ENCODE measurements around the gene MED13L.

Gene MED13L

DNA sequence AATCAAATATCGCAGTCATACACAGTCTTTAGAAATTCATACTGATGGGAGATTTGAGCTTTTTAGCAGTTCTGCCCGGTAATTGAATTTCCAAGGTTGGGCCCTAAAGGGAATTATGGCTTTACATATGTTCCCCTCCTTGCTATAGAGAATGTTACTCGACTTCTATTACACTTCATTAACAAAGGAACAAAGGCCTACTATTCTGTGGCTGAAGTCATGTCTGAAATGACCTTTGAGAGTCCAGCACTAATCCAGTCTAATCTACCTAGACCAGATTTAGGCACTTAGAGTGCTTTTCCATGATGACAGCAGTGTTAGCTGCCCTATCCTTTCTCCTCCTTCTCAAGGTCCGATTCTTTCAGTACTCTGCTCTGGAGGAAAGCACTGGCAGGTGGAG is 305.3 kb downstream of the MED13L start:
- DNase-seq (ENCODE audit: low read depth): no peak

DNA sequence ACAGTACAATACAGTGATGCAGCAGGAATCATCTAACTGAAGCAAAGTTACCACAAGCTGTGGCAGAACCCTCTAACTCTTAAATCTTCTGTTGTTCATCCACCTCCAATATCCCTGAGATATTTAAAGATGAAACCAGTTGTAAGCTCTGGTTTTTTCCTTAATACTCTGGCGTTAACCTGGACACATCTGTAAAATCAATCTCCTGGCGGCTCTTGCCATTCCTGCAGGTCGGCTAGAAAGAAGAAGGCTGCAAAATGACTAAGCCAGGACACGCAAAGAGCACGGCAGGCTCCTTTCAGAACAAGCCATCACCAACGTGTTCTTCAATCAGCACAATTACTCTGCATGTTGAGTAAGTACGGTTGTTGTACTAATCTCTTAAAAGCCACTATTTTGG is 309.3 kb downstream of the MED13L start:
- no peak for DNase-seq (ENCODE audit: low read depth)

DNA sequence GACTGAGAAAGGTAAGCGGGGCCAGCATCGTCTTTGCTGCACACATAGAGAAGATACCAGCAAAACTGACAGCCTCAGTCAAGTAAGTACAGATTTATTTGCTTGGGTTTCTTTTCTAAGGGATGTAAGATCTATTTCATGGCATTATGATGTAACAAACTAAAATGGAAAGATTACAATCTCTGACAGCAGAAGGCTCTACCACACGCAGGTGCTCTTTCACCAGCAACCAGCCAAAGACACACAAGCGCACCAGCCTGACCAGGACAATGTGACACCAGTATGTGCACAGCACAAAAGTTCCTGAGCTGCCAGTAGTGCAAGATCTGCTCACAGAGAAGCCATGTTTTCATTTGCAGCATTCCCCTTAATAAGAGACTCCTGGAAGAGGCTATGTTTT is 311.1 kb downstream of the MED13L start:
- DNase-seq (ENCODE audit: low read depth): no peak

DNA sequence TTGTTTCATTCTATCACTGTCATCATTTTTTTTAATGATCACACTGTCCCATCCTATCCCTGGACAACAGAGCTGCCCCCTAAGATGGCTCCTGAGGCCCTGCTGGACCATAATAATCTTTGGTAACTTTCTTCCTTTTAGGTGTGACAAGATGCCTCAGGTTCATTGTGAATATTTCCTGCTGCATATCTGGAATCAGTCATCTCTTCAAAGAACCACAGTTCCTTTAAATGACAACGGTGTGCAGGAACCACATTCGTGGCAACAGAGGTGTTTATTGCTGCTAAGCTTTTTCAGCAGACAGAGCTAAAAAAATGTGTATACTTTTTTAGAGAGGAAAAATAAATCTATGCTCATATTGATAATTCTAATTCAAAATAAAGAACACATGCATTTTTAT is 312.9 kb downstream of the MED13L start:
- no peak for DNase-seq (ENCODE audit: low read depth)

DNA sequence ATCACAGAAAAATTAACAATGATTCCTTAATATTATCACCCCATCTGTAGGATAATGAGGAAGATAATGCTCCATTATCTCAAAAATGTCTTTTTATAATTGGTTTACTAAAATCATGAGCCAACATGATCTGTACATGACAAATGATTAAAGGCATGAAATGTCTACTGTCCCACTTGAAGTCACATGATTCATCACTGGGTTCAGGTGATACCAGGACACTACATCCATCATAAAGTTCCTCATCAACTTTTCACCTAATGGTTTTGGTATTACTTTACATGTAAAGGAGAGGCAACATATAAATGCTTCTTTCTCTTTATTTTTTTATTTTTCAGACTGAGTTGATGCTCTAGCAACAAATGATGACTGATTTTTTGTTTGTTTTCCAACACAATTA is 313.3 kb downstream of the MED13L start:
- no peak for DNase-seq (ENCODE audit: low read depth)

DNA sequence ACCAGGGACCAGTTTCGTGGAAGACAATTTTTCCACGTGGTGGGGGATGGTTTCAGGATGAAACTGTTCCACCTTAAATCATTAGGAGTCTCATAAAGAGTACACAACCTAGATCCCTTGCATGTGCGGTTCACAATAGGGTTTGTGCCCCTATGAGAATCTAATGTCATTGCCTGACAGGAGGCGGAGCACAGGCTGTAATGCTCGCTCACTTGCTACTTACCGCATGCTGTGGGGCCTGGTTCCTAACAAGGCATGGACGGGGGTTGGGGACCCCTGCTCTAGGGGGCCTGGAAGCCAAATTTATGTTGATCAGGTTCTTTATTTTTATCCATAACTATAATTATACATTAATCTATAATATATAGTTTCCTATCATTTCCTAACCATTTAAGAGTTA is 315.3 kb downstream of the MED13L start:
- no peak for DNase-seq (ENCODE audit: low read depth)

DNA sequence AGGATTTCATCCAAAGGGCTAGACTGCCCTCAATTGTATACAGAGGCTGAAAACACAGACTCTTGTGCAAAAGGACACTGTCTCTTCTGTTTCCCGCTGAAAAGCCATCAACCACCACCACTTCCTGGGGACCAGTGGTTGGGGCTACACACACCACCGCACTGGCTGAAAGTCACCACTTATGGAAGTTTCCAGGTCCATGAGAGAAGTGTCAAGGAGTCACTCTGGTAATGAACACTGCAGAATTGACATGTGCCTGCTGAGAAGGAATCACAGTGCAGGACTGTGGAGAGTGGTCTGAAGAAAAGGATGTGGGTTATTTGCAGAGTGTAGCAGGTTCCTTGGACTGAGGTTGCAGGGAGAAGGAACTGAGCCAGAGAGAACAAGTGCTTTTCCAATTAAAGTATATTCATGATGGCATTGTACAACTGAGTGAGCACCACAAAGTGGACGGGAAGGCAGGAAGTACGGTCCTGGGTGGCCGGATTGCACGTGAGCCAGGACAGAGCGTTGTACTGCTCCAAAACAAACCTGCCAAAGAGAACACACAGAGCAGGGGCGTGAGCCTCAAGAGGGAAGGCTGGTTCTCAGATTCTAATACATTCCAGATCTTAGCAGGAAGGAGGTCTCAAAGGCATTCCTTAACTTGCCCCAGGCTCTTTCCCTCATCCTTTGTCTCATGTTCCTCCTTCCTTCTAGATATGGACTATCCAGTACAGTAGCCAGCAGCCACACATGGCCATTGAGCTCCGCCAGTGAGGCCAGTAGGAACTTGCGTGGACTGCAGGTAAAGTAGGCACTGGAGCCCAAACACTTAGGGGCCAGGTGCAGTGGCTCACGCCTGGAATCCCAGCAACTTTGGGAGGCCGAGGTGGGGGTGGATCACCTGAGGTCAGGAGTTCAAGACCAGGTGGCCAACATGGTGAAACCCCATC is 316.4 kb downstream of the MED13L start:
- DNase-seq (ENCODE audit: low read depth): no peak

DNA sequence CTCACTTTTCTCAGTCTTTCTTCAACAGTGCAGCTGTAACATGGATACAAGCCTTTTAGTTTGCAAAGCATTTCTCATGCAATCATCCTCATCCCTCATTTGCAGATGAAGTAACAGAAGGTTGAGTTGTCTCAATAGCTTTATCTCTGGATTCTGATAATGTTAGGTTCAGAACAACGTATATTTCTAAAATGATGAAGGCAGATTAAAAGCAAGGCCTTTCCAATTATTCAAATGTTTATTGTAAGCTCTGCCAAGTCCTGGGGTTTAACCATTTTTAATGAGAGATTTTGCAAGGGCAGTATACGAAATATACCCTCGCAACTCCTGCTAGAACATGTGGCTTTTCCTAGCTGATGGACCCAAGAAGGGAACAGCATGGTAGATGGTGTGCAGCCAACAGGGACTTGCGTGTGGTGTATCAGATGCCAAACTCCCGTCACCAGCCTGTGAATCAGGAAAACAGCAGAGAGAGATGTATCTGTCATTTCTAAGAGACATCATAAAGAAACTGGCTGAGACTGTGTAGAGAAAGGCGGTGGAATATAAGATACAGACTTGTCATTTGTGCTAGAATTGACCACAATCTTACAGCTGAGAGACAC is 319.7 kb downstream of the MED13L start:
- no peak for DNase-seq (ENCODE audit: low read depth)

DNA sequence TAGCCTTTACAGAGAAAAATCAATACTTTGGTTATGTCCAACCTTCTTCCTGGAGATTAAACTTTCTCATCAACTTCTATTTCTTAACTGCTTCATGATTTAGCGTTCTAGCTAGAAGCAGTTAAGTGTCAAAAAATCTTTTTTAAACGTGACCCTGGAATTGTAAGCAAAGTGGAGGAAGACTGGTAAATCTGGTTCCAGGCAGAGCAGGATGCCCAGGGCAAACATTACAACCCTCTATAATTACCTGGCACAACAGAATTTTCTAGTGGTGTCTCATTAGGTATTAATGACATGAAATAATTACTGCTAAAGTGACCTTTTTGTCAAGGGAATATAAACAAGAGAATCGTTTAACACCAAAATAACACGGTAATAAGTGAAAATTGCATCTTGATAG is 320.8 kb downstream of the MED13L start:
- no peak for DNase-seq (ENCODE audit: low read depth)

DNA sequence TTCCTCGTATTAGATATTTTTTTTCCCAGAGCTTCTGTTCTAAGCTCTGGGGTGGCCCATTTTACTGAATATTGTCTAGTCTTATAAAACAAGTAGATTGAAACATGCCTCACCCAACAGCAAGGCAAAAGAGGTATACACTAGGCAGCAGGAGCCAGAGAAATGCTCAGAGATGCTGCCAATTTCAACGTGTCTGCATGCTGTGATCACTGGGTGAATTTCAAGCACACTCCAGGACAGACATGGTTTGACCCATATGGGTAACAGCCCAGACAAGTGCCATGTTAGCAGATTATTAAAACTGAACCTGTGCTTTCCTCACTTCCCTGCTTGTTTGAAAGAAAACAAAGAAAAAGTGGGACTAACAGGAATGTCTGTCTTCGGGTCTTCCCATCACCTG is 321.3 kb downstream of the MED13L start:
- DNase-seq (ENCODE audit: low read depth): no peak

DNA sequence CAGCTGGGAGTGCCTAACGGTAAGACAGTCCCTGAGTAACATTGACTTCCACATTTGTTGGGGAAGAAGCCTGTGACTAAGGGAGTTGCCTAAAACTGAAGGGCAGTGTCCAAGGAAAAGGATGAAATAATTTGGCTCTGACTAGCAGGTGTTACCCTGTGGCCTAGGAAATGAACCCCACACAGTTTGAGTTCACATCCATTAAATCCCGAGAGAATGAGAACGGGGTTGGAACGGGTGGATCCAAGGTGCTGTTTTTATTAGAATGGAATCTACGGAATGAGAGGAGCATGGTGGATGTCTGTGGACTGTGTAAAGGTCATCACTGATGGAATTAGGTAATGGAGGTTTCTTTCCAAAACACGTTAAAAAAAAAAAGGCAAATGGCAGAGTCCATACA is 324.0 kb downstream of the MED13L start:
- DNase-seq (ENCODE audit: low read depth): no peak

DNA sequence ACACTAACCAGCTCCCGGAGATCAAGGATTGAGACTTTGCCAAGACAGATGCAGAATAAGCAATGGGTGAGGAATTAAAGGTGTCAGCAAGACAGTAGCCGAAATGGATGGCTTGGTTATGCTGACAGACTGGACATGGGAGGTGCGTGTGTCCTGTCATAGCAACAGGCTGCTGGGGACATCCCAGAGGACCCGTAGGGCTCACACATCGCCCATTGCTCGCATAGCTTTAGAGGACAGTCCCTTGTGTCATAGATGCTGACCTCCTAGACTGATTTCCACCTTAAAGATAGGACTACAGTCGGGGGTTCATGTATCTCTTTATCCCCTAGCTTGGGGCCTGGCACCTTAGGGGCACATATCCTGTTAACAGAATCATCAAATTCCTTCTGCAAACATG is 324.5 kb downstream of the MED13L start:
- DNase-seq (ENCODE audit: low read depth): no peak

DNA sequence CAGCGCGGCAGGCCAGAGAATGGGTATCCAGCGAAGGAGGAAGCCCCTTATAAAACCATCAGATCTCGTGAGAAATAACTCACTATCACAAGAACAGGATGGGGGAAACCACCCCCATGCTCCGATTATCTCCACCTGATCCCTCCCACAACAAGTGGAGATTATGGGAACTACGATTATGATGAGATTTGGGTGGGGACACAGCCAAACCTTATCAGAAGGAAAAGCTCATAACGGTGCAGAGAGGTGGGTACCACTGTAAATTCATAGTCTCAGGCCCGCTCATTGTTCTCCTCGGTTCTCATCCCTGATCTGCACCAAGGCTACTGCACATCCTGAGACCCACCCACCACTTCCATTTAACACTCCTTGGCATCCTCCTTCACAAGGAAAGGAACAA is 326.5 kb downstream of the MED13L start:
- DNase-seq (ENCODE audit: low read depth): no peak

DNA sequence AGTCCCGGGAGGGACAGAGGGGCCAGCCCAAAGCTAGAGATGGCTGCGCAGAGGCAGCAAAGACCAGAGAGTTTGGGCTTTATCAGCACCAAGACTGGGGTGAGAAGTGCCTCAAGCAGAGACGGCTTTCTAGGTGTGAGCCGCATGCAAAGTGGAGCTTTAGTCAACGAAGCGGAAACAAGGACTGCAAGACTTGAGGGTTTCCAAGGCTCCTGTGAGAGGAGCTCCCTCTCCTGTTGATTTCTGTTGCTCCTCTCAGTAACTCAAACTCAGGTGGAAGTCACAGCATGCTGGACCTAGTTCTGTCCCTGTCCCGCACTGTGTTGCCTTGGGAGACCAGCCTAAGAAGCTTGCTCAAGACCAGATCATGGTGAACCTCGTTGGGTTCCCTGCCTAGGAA is 327.8 kb downstream of the MED13L start:
- DNase-seq (ENCODE audit: low read depth): no peak

DNA sequence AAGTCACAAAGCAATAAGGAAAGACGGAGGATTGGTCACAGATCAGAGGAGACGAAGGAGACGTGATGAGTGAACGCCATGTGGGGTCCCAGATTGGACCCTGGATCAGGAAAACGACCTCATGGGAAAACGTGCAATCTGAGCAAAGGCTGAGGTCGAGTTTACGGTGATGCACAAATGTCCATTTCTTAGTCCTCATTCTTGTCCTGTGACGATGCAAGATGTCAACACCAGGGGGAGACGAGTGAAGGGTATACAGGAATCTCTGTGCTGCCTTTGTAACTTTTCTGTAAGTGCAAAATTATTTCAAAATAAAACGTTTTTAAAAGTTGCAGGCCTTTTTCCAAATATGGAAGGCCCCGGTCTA is 329.8 kb downstream of the MED13L start:
- DNase-seq (ENCODE audit: low read depth): no peak

DNA sequence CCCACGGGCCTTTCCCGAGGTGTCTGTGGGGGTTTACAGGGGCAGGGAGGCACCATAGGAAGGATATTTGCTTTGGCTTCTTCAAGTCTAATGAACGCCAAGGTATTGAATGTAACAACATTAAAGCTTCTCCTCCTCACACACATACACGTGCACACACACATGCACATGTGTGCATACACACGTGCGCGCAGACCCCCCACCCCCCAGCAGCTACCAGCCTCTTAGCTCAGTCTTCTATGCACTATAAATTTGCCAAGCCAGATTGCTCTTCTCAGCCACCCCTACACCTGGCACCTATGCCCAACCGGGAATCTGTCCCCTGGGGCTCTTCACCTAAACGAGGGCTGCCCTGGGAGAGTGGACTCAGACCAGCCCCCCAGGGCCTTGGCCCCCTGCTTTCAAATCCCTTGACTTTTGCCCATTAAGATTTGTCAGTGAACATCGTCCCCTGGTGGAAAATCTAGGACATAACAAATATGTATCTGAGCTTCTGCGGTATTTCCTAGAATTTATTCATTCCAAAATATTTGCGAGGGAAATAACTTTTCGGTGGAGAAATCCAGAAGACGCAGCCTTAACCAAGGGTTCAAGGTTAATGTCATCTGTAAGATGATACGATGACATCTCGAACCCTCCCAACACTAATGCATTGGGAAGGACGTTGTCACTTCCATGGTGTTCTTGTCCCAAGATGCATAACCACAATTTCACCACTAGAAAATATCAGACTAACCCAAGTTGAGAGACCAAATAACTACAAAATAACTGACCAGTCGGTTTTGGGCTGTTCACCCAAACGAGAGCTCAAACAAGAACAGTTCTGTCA is 330.4 kb downstream of the MED13L start:
- DNase-seq (ENCODE audit: low read depth): no peak

DNA sequence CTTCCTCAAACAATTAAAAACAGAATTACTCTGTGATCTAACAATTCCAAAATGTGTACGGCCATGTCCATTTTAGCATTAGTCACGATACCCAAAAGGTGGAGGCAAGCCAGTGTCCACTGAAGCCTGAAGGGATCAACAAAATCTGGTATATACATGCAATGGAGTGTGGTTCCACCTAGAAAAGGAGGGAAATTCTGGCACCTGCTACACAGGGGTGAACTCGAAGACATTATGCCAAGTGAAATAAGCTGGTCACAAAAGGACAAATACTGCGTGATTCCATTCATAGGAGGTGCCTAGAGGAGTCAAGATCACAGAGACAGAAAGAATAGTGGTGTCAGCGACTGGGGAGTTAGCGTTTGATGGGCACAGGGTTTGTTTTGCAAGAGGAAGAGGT is 331.4 kb downstream of the MED13L start:
- DNase-seq (ENCODE audit: low read depth): no peak

DNA sequence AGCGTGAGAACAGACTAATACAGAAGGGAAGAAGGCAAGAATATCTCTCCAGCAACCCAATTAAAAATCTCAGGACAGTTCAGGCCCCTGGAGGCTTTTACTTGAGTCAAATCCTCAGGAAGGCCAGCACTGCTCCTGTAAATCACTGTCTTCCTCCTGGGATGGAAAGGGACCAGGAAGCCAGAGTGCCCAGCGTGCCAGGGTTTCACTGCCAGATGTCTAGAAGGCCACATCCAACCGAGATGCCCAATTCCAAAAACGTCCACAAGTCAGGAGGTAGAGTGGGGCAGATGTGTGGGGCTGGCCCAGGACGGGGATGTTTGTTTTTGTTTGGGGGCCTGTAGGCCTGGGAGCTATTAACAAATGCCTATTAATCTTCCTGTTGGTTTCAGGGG is 332.0 kb downstream of the MED13L start:
- DNase-seq (ENCODE audit: low read depth): no peak

DNA sequence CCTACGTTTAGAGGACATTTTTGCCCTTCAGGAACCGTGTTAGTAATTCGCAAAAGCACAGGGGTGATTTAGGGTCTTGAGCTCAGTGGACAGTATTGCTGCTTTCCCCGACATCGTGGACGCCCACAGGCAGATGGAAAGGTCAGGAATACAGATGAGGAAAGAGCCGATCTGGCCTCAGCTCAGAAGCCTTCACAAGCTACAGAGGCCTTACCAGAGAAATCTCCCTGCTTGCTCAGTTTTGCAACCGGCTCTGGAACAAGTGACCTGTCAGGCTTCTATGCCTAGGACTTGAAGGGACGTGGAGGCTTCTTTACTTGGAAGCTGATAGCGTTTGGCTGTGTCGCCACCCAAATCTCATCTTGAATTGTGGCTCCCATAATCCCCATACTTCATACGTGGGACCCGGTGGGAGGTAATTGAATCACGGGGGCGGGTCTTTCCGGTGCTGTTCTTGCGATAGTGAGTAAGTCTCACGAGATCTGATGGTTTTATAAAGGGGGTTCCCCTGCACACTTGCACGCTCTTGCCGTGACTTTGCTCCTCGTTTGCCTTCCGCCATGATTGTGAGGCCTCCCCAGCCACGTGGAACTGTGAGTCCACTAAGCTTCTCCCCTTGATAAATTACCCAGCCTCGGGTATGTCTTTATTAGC is 332.5 kb downstream of the MED13L start:
- DNase-seq (ENCODE audit: low read depth): no peak

DNA sequence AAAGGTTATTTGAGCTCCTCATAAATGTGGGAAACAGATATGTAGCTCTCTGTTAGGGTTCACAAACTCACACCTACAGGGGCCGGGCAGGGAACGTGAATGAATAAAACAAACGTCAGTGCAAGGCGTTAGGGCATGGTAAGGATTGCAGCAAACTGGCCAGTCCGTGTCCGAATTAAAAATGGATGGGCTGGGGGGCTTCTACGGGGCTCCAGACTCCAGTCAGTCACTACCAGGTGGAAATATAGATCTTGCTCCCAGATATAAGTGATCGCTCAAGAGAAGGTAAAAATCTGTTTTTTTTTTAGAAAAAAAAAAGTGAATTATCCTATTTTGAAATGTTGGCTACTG is 333.1 kb downstream of the MED13L start:
- no peak for DNase-seq (ENCODE audit: low read depth)

DNA sequence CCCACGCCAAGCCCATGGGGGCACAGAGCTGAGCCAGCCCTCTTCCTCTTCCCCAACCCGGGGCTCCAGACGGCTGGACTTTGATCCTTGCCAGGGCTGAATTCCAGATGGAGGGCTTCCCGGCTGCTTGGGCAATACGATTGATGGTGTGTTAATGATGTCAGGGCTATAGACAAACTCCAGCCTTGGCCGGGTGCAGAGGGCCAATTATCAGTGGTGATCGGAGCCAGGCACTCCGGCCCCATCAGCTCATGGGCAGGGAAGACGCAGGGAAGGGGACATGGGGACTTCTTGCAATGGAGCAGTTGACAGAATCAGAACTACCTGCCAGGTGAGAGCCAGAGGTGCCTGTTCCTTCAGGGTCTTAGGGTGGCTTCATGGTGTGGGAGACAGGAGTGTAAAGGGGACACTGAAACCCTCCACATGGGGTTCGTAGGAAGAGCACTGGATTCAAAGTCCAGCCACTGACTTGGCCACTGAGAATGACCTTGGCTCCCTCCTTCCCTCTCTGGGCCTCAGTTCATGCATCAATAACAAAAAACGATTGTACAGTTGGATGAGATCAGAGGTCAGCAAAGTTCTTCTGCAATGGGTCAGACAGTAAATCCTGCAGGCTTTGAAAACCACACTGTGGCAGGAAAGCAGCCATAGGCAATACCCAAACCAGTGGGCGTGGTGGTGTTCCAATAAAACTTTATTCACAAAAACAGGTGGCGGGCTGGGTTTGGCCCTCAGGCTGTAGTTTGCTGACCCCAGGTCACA is 333.7 kb downstream of the MED13L start:
- no peak for DNase-seq (ENCODE audit: low read depth)

DNA sequence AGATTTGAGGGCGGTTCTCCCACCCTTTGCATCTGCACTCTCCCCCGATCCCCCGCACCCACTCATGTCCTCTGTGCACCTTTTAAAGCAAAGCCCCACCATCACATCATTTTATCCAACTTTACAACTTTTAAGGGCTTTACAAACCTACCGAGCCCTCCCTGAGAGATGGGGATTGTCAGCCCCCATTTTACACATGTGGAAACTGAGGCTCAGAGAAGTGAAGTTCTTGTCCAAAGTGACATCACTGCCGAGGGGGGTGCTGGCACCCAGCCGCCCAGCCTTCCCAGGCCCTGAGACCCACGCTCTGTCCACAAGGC is 334.2 kb downstream of the MED13L start:
- DNase-seq (ENCODE audit: low read depth): no peak

Measured in T follicular helper cell (primary cell).